NCI-H1417 (cell line): ENCODE results near the gene RBFOX2.

Source experiments
- DNase-seq, 3 experiments: peaks; one replicate each; lab custom pipeline; 2025; lab: John Stamatoyannopoulos, UW

RBFOX2 gene

GRCh38 chr22:35973388-35973787, 55.2 kb downstream of the RBFOX2 start:
- no peak for DNase-seq

- no peak for DNase-seq
These were observed 56.1 kb downstream of the RBFOX2 start for GRCh38 chr22:35972559-35972958.

GRCh38 chr22:35971456-35972119, 57.0 kb downstream of the RBFOX2 start:
- peak in 1 of 3 experiments; percentile 31 for DNase-seq

- peak in 1 of 3 experiments; percentile 7 for DNase-seq
These were observed 57.8 kb downstream of the RBFOX2 start for GRCh38 chr22:35970616-35971455.

- DNase-seq = no peak
These were observed 61.6 kb downstream of the RBFOX2 start for GRCh38 chr22:35967046-35967397.

GRCh38 chr22:35966314-35967045, 62.1 kb downstream of the RBFOX2 start:
- no peak for DNase-seq

GRCh38 chr22:35963237-35963810, 65.3 kb downstream of the RBFOX2 start:
- no peak for DNase-seq

GRCh38 chr22:35961480-35962295, 66.9 kb downstream of the RBFOX2 start:
- DNase-seq = peak; percentile 9 to 81 (median 46)

GRCh38 chr22:35960854-35961253, 67.8 kb downstream of the RBFOX2 start:
- no peak for DNase-seq

GRCh38 chr22:35959121-35959800, 69.4 kb downstream of the RBFOX2 start:
- peak in 2 of 3 experiments; percentile 67 to 90 for DNase-seq

GRCh38 chr22:35958334-35958733, 70.3 kb downstream of the RBFOX2 start:
- DNase-seq = no peak

GRCh38 chr22:35957589-35957988, 71.0 kb downstream of the RBFOX2 start:
- no peak for DNase-seq

GRCh38 chr22:35956850-35957249, 71.8 kb downstream of the RBFOX2 start:
- DNase-seq = no peak

GRCh38 chr22:35955546-35955945, 73.1 kb downstream of the RBFOX2 start:
- no peak for DNase-seq

- no peak for DNase-seq
These were observed 76.0 kb downstream of the RBFOX2 start for GRCh38 chr22:35952576-35952975.

GRCh38 chr22:35950262-35950661, 78.4 kb downstream of the RBFOX2 start:
- DNase-seq = no peak

- no peak for DNase-seq
These were observed 79.4 kb downstream of the RBFOX2 start for GRCh38 chr22:35949243-35949642.

- no peak for DNase-seq
These were observed 80.7 kb downstream of the RBFOX2 start for GRCh38 chr22:35947794-35948425.

- DNase-seq = no peak
These were observed 84.2 kb downstream of the RBFOX2 start for GRCh38 chr22:35944458-35944857.

- no peak for DNase-seq
These were observed 88.5 kb downstream of the RBFOX2 start for GRCh38 chr22:35940166-35940565.
